Activated CD4-positive, alpha-beta memory T cell treated with anti-CD3 and anti-CD28 coated beads for 36 hours (primary cell): ENCODE data around the gene WDR35. TPM values are rescaled to one million over a fixed set of nuclear protein-coding genes. Genes with fewer than 3 reads are reported as not detected.

Experiments
- CTCF ChIA-PET: fragments of 350-600 bp; sonication (Branson Sonifier 250); formaldehyde crosslinking; loops from one replicate; lab custom pipeline; 2021; ENCODE audit warnings: antibody characterized with exemption, inconsistent platforms; lab: Charles Lee
- POLR2A ChIA-PET: fragments of 350-600 bp; sonication (Branson Sonifier 250); formaldehyde crosslinking; loops from one replicate; lab custom pipeline; 2021; ENCODE audit warnings: antibody characterized with exemption; lab: Charles Lee
- DNase-seq: peaks from one replicate; pipeline ENCODE4 v3.0.0-alpha.2; 2020
- H3K27ac Mint-ChIP-seq: one replicate; pipeline ENCODE4 v1.8.0; 2021; ENCODE audit warnings: mixed read lengths
- H3K27me3 Mint-ChIP-seq: one replicate; pipeline ENCODE4 v1.8.0; 2021; ENCODE audit warnings: mixed read lengths
- H3K36me3 Mint-ChIP-seq: one replicate; pipeline ENCODE4 v1.8.0; 2021; ENCODE audit warnings: mixed read lengths
- H3K4me1 Mint-ChIP-seq: one replicate; pipeline ENCODE4 v1.8.0; 2021; ENCODE audit warnings: low read depth, mixed read lengths
- H3K4me3 Mint-ChIP-seq: one replicate; pipeline ENCODE4 v1.8.0; 2021; ENCODE audit warnings: mild to moderate bottlenecking, mixed read lengths
- H3K9me3 Mint-ChIP-seq: one replicate; pipeline ENCODE4 v1.8.0; 2021; ENCODE audit warnings: mixed read lengths
- intact Hi-C: fragments of 100-400 bp; cut with micrococcal nuclease; formaldehyde crosslinking; loops from one replicate; pipeline ENCODE4 v1.15.1; 2023
- total RNA-seq, 2 experiments: library from RNA; stranded (reverse); gene quantifications; one replicate each; pipeline ENCODE4 v1.2.3, GENCODE V29; 2021

Gene WDR35
- total RNA-seq, 2 experiments from 2014 or later, result 6.0 to 7.1 TPM

GRCh38 chr2:20021405-20022009 is 31.6 kb upstream of the WDR35 start:
- intact Hi-C loops, result no loop called here
- CTCF ChIA-PET, result no interaction called here
- H3K27ac Mint-ChIP-seq, result no peak overlapping the region

DNA sequence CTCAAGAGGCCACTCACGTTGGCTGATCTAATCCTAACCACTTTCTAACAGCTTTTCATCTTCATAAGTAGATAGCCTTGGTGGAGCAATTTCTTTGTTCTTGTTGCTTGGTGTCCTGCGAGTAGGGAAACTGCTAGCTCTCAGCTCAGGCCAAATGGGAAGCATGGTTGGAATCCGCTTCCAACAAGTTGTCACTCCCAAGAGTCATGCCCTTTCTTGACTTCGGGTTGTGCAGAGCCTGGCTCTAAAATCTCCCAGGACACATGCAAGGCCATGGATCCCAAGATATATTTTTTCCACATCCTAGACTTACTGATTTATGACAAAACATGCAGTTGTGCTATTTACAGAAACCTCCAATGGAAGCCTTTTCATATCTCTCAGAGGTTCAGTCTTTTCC is 29.8 kb upstream of the WDR35 start:
- Mint-ChIP-seq H3K27ac (no peak overlapping the region), H3K4me1 (no peaks in the 10 kb centered on the region), H3K9me3 (peaks cover 27% of the 10 kb centered on the region), H3K27me3 (no peaks in the 10 kb centered on the region), H3K36me3 (peaks cover 12% of the 10 kb centered on the region), H3K4me3 (no peak overlapping the region)
- ChIA-PET CTCF (no interaction called here), POLR2A (no interaction called here)
- intact Hi-C loops, result loop anchor here (5.0 to 10.0 kb wide), 2 partner anchors 62 to 205 kb away; partner anchors contain the start of gene SDC1
- DNase-seq, result no peak

More at GRCh38 chr2:20021405-20022009, 31.6 kb upstream of the WDR35 start:
- no peak for DNase-seq
- peaks cover 12% of the 10 kb centered on the region for H3K36me3 Mint-ChIP-seq
- no peaks in the 10 kb centered on the region for H3K27me3 Mint-ChIP-seq
- H3K4me3 Mint-ChIP-seq, result no peak overlapping the region
- POLR2A ChIA-PET, result no interaction called here
- H3K9me3 Mint-ChIP-seq, result peaks cover 25% of the 10 kb centered on the region
- H3K4me1 Mint-ChIP-seq, result no peaks in the 10 kb centered on the region

DNA sequence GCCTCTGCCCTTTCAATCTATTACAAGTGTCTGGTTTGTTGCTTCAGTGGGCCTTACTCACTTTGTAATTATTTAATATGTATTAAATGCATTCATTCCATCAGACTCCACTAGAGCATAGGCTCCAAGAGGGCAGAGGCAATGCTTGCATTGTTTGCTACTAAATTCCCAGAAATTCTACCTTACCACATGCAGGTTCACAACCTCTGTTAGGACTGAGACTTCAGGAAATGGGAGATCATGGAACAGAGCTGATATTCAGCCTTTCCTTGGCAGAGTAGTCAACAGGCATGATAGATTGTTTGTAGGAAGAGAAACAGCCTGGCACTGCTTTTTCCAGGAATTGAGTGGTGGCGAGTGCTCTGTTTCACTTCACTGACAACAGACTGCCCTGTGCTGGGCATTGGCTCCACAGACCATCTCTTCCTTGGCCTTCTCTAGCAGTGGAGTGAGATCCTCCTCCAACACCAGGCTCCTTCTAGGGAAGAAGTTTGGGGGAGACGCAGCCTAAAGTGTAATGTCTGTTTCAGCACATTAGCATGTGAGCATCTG is 28.8 kb upstream of the WDR35 start:
- Mint-ChIP-seq H3K4me1 (no peaks in the 10 kb centered on the region), H3K27me3 (no peaks in the 10 kb centered on the region), H3K9me3 (peaks cover 31% of the 10 kb centered on the region), H3K36me3 (peaks cover 11% of the 10 kb centered on the region), H3K27ac (no peak overlapping the region), H3K4me3 (no peak overlapping the region)
- ChIA-PET POLR2A (no interaction called here), CTCF (interaction anchor here (1.8 kb wide), 1 partner anchor 76 kb away, joined by 4 read pairs; no protein-coding TSS in a partner anchor)
- DNase-seq, result no peak
- intact Hi-C loops, result loop anchor here (5.0 to 10.0 kb wide), 2 partner anchors 61 to 206 kb away; partner anchors contain the start of gene SDC1

GRCh38 chr2:20016346-20016745 is 26.4 kb upstream of the WDR35 start:
- Mint-ChIP-seq H3K36me3 (peaks cover 3% of the 10 kb centered on the region), H3K4me3 (no peak overlapping the region), H3K27ac (no peak overlapping the region), H3K9me3 (peaks cover 19% of the 10 kb centered on the region), H3K27me3 (peaks cover 15% of the 10 kb centered on the region), H3K4me1 (peaks cover 6% of the 10 kb centered on the region)
- ChIA-PET CTCF (interaction anchor here (0.7 to 3.9 kb wide), 23 partner anchors 11 to 209 kb away, joined by 3 to 27 read pairs (median 7); partner anchors contain the start of genes LAPTM4A and SDC1), POLR2A (no interaction called here)
- DNase-seq, result no peak
- intact Hi-C loops, result loop anchor here (5.0 to 10.0 kb wide), 2 partner anchors 59 to 208 kb away; partner anchors contain the start of gene SDC1

- Mint-ChIP-seq H3K27ac (no peak overlapping the region), H3K4me3 (no peak overlapping the region), H3K36me3 (peaks cover 3% of the 10 kb centered on the region), H3K9me3 (peaks cover 14% of the 10 kb centered on the region), H3K27me3 (peaks cover 22% of the 10 kb centered on the region), H3K4me1 (peaks cover 6% of the 10 kb centered on the region)
- POLR2A ChIA-PET, result interaction anchor here (1.0 kb wide), 1 partner anchor 37 kb away, joined by 3 read pairs; the partner anchor contains the start of gene LAPTM4A
- CTCF ChIA-PET, result interaction anchor here (0.6 to 3.9 kb wide), 47 partner anchors 10 to 1075 kb away, joined by 3 to 27 read pairs (median 4); partner anchors contain the start of genes HS1BP3, LAPTM4A, SDC1 and TTC32
- intact Hi-C loops, result loop anchor here (1.0 to 10.0 kb wide), 4 partner anchors 35 to 209 kb away; partner anchors contain the start of gene SDC1
- no peak for DNase-seq
Observed at GRCh38 chr2:20015482-20016083, 25.7 kb upstream of the WDR35 start.

- Mint-ChIP-seq H3K27ac (no peak overlapping the region), H3K4me3 (peak overlapping the region; percentile 41), H3K4me1 (peaks cover 6% of the 10 kb centered on the region), H3K9me3 (peaks cover 5% of the 10 kb centered on the region), H3K36me3 (no peaks in the 10 kb centered on the region), H3K27me3 (peaks cover 27% of the 10 kb centered on the region)
- DNase-seq, result no peak
- POLR2A ChIA-PET, result no interaction called here
- CTCF ChIA-PET, result interaction anchor here (1.0 to 3.9 kb wide), 5 partner anchors 11 to 86 kb away, joined by 3 to 27 read pairs (median 4); no protein-coding TSS in a partner anchor
- intact Hi-C loops, result loop anchor here (10.0 kb wide), 1 partner anchor 212 kb away; the partner anchor contains the start of gene SDC1
Observed at GRCh38 chr2:20013126-20013849, 23.4 kb upstream of the WDR35 start.

DNA sequence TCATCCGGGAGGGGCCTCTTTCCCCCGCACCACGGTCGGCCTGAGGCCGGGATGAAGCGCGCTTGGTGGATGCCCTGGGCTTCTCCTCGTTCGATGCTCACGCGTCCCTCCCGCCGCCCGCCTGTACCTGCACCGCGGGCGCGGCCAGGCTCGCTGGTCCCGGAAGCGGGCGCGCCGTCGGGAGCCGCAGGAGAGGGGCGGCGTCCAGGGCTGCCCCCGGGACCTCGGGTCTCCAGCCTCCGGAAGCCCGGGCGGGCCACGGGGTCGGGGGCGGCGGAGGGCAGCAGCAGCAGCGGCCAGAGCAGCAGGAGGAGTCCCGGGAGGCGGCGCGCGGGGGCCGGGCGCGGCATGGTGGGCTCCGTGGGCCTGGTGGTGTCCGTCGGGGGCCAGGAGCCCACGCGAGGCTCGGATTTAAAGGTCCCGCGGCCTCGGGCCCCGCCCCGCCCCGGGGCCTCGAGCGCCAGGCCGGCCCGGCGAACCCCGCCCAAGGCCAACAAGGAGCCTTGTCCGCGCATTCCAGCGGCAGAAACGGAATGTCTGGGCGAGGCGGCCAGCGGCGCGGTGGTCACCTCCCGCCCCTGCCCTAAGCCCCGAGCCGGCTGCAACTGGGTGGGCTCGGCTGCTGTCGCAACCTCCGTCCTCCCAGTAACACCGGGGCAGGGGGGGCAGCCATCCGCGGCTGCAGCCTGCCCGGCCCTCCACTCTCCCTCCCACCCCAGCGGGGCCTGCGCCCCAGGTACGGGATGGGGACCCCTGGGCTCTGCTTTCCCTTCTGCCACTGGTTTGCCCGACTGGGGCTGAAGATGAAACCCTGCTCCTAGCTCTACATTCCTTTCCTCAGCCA is 22.6 kb upstream of the WDR35 start, which contains the start of gene MATN3:
MATN3 (minus strand) TSS at position 387 of the 844 bp plus-strand sequence; CDS start at position 350, 37 bp downstream.
- no peaks in the 10 kb centered on the region for H3K36me3 Mint-ChIP-seq
- intact Hi-C loops, result loop anchor here (10.0 kb wide), 1 partner anchor 212 kb away; the partner anchor contains the start of gene SDC1
- ChIA-PET POLR2A (no interaction called here), CTCF (interaction anchor here (1.1 to 1.3 kb wide), 2 partner anchors 10 to 82 kb away, joined by 3 read pairs; no protein-coding TSS in a partner anchor)
- peak; percentile 16 for DNase-seq
- peaks cover 6% of the 10 kb centered on the region for H3K4me1 Mint-ChIP-seq
- peaks cover 5% of the 10 kb centered on the region for H3K9me3 Mint-ChIP-seq
- peaks cover 29% of the 10 kb centered on the region for H3K27me3 Mint-ChIP-seq
- H3K27ac Mint-ChIP-seq, result no peak within 1 kb of the TSS
- H3K4me3 Mint-ChIP-seq, result peak within 1 kb of the TSS; percentile 41

DNA sequence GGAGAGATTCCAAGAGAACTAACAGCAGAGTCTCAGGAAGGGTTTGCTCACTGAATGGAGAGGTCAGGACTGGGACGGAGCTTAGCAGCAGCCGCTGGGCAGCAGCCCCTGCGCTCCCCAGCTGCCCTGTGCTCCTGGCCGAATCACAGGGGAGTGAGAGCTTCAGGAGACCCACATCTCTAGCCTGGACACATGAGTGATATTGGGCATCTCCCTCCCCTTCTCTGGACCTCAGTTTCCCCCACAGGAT is 22.1 kb upstream of the WDR35 start:
- Mint-ChIP-seq H3K27ac (no peak overlapping the region), H3K4me3 (peak overlapping the region; percentile 37), H3K36me3 (no peaks in the 10 kb centered on the region), H3K4me1 (peaks cover 6% of the 10 kb centered on the region), H3K27me3 (peaks cover 29% of the 10 kb centered on the region), H3K9me3 (peaks cover 5% of the 10 kb centered on the region)
- no peak for DNase-seq
- ChIA-PET CTCF (interaction anchor here (1.3 kb wide), 1 partner anchor 9 kb away, joined by 3 read pairs; no protein-coding TSS in a partner anchor), POLR2A (interaction anchor here (1.7 kb wide), 1 partner anchor 22 kb away, joined by 5 read pairs; the partner anchor contains the start of gene WDR35)
- intact Hi-C loops, result loop anchor here (10.0 kb wide), 1 partner anchor 213 kb away; the partner anchor contains the start of gene SDC1

DNA sequence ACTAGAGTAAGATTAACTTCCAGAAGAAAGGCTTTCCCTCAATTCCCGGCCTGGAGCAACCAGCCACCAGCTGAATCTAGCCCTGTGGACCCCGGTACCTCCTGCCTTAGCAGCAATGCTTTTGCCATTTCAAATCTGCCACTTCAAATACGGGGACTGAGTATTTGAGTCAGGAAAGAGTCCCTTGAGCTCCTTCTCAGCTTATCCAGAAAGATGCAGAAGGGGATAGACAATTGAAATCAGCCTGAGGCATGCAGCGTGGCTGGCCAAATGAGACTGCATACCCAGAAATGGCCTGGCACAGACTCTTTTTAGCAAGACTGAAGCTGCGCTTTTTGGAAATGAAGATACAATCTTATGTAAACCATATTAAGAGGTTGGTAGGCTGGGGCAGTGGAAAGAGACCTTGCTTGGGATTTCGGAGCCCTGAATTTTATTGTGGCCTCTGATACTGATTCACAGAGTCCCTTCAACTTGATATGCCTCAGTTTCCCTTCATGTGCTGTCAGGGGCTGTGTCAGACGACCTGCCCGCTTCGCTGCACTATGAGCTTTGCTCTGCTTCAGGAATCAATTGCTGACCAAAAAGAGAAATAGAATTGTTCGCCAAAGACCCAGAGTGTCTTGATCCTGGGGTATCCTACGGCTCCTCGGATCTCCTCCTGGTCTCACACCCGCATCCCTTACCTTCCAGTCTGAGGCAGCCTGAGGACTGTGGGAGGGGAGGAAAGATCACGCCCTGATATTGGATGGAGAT is 21.5 kb upstream of the WDR35 start:
- Mint-ChIP-seq H3K36me3 (no peaks in the 10 kb centered on the region), H3K4me1 (peaks cover 6% of the 10 kb centered on the region), H3K27me3 (peaks cover 31% of the 10 kb centered on the region), H3K9me3 (peaks cover 5% of the 10 kb centered on the region), H3K4me3 (peak overlapping the region; percentile 37), H3K27ac (no peak overlapping the region)
- POLR2A ChIA-PET, result interaction anchor here (1.7 kb wide), 1 partner anchor 21 kb away, joined by 5 read pairs; the partner anchor contains the start of gene WDR35
- CTCF ChIA-PET, result interaction anchor here (1.3 kb wide), 1 partner anchor 9 kb away, joined by 3 read pairs; no protein-coding TSS in a partner anchor
- intact Hi-C loops, result loop anchor here (10.0 kb wide), 1 partner anchor 213 kb away; the partner anchor contains the start of gene SDC1
- no peak for DNase-seq

DNA sequence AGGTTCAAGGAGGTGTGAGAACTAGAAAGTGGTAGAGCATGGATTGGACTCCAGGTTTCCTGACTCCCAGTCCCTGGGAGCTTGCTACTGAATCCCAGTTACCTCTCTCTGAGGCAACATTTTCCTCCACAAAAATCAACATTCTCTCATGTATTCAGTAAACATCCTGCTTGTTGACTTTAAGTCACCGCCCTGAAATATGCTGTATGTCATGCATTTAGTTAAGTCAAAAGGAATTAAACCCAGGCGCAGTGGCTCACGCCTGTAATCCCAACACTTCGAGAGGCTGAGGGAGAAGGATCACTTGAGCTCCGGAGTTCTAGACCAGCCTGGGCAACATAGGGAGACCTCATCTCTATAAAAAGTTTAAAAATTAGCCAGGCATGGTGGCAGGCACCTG is 18.8 kb upstream of the WDR35 start:
- Mint-ChIP-seq H3K4me1 (peaks cover 6% of the 10 kb centered on the region), H3K27me3 (peaks cover 31% of the 10 kb centered on the region), H3K36me3 (no peaks in the 10 kb centered on the region), H3K9me3 (no peaks in the 10 kb centered on the region), H3K27ac (no peak overlapping the region), H3K4me3 (no peak overlapping the region)
- ChIA-PET POLR2A (no interaction called here), CTCF (no interaction called here)
- intact Hi-C loops, result no loop called here
- DNase-seq, result no peak
